Measurements from ENCODE around the gene TMEM266. TPM values are rescaled to one million over a fixed set of nuclear protein-coding genes. Genes with fewer than 3 reads are reported as not detected.

TMEM266 gene
- total and polyA plus RNA-seq, 2 experiments from 2014 or later, result 0.42 to 5.0 TPM

DNA sequence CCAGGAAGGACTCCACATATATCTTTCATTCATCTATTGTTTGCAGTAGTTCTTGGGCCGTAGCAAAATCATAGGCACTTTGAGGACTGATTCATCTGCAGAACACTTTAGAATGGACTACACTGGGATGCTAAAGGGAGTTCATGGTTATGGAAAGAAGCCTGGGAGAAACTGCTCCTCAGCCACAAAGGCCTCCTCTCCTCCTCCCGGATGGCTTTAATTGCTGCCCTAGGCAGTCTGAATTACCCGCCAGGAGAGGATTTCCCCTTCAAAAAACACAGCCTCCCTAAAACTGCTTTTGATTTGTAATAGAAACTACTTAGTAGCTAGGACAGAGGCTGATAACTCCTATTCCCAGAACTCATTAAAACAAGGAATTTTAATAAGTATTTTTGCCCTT, 4.6 kb downstream of the TMEM266 start:
- Mint-ChIP-seq H3K27ac (no peak overlapping the region), H3K27me3 (ENCODE audit: insufficient read depth, low read depth, poor library complexity) (peaks cover 11% of the 10 kb centered on the region), H3K36me3 (ENCODE audit: low read depth) (no peaks in the 10 kb centered on the region), H3K9me3 (no peaks in the 10 kb centered on the region), H3K4me3 (no peak overlapping the region), H3K4me1 (peaks cover 43% of the 10 kb centered on the region)
- H3K27me3 ChIP-seq (ENCODE audit: insufficient read depth), result peaks cover 16% of the 10 kb centered on the region
- H3K9me2 ChIP-seq (ENCODE audit: insufficient read depth), result no peaks in the 10 kb centered on the region
- no peak overlapping the region for H2AFZ ChIP-seq
- H3K4me2 ChIP-seq, result 0 out of 2 replicates have a peak overlapping the region, but pooled peaks have one; percentile 11
- TF ChIP-seq ZNF331 (CRISPR knock-in tag; IDR thresholded peaks at IDR 0.05; ENCODE audit: low read depth) (no peak), CREB1 (CRISPR knock-in tag; IDR thresholded peaks at IDR 0.05; ENCODE audit: low read depth) (no peak), EZH2phosphoT487 (IDR thresholded peaks at IDR 0.05; ENCODE audit: unreplicated experiment) (no peak)
- TF ChIP-seq, protein P1, sequence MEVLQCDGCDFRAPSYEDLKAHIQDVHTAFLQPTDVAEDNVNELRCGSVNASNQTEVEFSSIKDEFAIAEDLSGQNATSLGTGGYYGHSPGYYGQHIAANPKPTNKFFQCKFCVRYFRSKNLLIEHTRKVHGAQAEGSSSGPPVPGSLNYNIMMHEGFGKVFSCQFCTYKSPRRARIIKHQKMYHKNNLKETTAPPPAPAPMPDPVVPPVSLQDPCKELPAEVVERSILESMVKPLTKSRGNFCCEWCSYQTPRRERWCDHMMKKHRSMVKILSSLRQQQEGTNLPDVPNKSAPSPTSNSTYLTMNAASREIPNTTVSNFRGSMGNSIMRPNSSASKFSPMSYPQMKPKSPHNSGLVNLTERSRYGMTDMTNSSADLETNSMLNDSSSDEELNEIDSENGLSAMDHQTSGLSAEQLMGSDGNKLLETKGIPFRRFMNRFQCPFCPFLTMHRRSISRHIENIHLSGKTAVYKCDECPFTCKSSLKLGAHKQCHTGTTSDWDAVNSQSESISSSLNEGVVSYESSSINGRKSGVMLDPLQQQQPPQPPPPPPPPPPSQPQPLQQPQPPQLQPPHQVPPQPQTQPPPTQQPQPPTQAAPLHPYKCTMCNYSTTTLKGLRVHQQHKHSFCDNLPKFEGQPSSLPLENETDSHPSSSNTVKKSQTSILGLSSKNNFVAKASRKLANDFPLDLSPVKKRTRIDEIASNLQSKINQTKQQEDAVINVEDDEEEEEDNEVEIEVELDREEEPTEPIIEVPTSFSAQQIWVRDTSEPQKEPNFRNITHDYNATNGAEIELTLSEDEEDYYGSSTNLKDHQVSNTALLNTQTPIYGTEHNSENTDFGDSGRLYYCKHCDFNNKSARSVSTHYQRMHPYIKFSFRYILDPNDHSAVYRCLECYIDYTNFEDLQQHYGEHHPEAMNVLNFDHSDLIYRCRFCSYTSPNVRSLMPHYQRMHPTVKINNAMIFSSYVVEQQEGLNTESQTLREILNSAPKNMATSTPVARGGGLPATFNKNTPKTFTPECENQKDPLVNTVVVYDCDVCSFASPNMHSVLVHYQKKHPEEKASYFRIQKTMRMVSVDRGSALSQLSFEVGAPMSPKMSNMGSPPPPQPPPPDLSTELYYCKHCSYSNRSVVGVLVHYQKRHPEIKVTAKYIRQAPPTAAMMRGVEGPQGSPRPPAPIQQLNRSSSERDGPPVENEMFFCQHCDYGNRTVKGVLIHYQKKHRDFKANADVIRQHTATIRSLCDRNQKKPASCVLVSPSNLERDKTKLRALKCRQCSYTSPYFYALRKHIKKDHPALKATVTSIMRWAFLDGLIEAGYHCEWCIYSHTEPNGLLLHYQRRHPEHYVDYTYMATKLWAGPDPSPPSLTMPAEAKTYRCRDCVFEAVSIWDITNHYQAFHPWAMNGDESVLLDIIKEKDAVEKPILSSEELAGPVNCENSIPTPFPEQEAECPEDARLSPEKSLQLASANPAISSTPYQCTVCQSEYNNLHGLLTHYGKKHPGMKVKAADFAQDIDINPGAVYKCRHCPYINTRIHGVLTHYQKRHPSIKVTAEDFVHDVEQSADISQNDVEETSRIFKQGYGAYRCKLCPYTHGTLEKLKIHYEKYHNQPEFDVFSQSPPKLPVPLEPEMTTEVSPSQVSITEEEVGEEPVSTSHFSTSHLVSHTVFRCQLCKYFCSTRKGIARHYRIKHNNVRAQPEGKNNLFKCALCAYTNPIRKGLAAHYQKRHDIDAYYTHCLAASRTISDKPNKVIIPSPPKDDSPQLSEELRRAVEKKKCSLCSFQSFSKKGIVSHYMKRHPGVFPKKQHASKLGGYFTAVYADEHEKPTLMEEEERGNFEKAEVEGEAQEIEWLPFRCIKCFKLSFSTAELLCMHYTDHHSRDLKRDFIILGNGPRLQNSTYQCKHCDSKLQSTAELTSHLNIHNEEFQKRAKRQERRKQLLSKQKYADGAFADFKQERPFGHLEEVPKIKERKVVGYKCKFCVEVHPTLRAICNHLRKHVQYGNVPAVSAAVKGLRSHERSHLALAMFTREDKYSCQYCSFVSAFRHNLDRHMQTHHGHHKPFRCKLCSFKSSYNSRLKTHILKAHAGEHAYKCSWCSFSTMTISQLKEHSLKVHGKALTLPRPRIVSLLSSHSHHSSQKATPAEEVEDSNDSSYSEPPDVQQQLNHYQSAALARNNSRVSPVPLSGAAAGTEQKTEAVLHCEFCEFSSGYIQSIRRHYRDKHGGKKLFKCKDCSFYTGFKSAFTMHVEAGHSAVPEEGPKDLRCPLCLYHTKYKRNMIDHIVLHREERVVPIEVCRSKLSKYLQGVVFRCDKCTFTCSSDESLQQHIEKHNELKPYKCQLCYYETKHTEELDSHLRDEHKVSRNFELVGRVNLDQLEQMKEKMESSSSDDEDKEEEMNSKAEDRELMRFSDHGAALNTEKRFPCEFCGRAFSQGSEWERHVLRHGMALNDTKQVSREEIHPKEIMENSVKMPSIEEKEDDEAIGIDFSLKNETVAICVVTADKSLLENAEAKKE (CRISPR knock-in tag; IDR thresholded peaks at IDR 0.05), result peak; percentile 93
- no peak overlapping the region for H3K4me3 ChIP-seq
- ATAC-seq (no peak), DNase-seq (ENCODE audit: low spot score) (no peak)
- no peaks in the 10 kb centered on the region for H4K20me1 ChIP-seq (replicated peaks; ENCODE audit: insufficient read depth)
- peaks cover 38% of the 10 kb centered on the region for H3K4me1 ChIP-seq (ENCODE audit: insufficient read depth)
- no peak overlapping the region; the same call in 1 of the 2 replicates for H3K27ac ChIP-seq (ENCODE audit: low read depth)
- no peaks in the 10 kb centered on the region for H3K79me2 ChIP-seq (replicated peaks; ENCODE audit: insufficient read depth)
- H3F3A ChIP-seq (replicated peaks; ENCODE audit: low read depth), result no peaks in the 10 kb centered on the region
- no peaks in the 10 kb centered on the region for H3K36me3 ChIP-seq (ENCODE audit: insufficient read depth)

DNA sequence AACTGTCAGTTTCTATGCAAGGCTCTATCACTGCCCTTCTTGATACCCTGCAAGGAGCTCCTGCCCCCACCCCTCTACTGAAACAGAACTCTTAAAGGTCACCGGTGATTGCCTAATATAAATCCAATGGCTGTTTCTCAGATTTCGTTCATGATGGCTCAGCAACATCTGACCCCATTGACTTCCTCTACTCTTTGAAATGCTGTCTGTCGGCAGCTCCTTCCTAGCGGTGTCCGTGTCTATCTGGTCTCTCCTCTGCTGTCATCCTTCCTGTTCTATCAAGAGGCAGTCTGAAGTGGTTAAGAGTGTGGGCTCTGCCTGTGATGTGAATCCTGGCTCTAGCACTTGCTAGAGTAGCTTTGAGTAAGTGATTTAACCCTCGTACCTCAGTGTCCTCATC, 5.5 kb downstream of the TMEM266 start:
- H3K4me1 Mint-ChIP-seq, result peaks cover 43% of the 10 kb centered on the region
- H3K27ac Mint-ChIP-seq, result no peak overlapping the region
- no peaks in the 10 kb centered on the region for H3K36me3 ChIP-seq (ENCODE audit: insufficient read depth)
- peaks cover 14% of the 10 kb centered on the region for H3K27me3 ChIP-seq (ENCODE audit: insufficient read depth)
- H3K79me2 ChIP-seq (replicated peaks; ENCODE audit: insufficient read depth), result no peaks in the 10 kb centered on the region
- peak overlapping the region; percentile 76; the same call in 1 of the 2 replicates for H2AFZ ChIP-seq
- H3K4me3 ChIP-seq, result no peak overlapping the region
- H3K9me3 Mint-ChIP-seq, result no peaks in the 10 kb centered on the region
- peaks cover 37% of the 10 kb centered on the region for H3K4me1 ChIP-seq (ENCODE audit: insufficient read depth)
- H3K9me2 ChIP-seq (ENCODE audit: insufficient read depth), result no peaks in the 10 kb centered on the region
- no peak overlapping the region for H3K27ac ChIP-seq (ENCODE audit: low read depth)
- ATAC-seq (peak; percentile 47), DNase-seq (ENCODE audit: low spot score) (no peak)
- no peaks in the 10 kb centered on the region for H4K20me1 ChIP-seq (replicated peaks; ENCODE audit: insufficient read depth)
- no peak overlapping the region for H3K4me3 Mint-ChIP-seq
- H3K36me3 Mint-ChIP-seq (ENCODE audit: low read depth), result no peaks in the 10 kb centered on the region
- peaks cover 11% of the 10 kb centered on the region for H3K27me3 Mint-ChIP-seq (ENCODE audit: insufficient read depth, low read depth, poor library complexity)
- no peak overlapping the region for H3K4me2 ChIP-seq
- H3F3A ChIP-seq (replicated peaks; ENCODE audit: low read depth), result no peaks in the 10 kb centered on the region
- TF ChIP-seq, protein P2, sequence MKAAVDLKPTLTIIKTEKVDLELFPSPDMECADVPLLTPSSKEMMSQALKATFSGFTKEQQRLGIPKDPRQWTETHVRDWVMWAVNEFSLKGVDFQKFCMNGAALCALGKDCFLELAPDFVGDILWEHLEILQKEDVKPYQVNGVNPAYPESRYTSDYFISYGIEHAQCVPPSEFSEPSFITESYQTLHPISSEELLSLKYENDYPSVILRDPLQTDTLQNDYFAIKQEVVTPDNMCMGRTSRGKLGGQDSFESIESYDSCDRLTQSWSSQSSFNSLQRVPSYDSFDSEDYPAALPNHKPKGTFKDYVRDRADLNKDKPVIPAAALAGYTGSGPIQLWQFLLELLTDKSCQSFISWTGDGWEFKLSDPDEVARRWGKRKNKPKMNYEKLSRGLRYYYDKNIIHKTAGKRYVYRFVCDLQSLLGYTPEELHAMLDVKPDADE (IDR thresholded peaks at IDR 0.05), result no peak
- TF ChIP-seq POLR2AphosphoS5 (IDR thresholded peaks at IDR 0.05; ENCODE audit: low read depth) (no peak), ZNF331 (CRISPR knock-in tag; IDR thresholded peaks at IDR 0.05; ENCODE audit: low read depth) (no peak), EZH2 (IDR thresholded peaks at IDR 0.05; ENCODE audit: low read depth, unreplicated experiment) (no peak), STAT1 (IDR thresholded peaks at IDR 0.05; ENCODE audit: unreplicated experiment) (no peak), NANOG (IDR thresholded peaks at IDR 0.05; ENCODE audit: borderline replicate concordance) (no peak), ZNF114 (CRISPR knock-in tag; IDR thresholded peaks at IDR 0.05) (no peak), JUNB (IDR thresholded peaks at IDR 0.05; ENCODE audit: unreplicated experiment) (no peak)
- TF ChIP-seq, protein P3, sequence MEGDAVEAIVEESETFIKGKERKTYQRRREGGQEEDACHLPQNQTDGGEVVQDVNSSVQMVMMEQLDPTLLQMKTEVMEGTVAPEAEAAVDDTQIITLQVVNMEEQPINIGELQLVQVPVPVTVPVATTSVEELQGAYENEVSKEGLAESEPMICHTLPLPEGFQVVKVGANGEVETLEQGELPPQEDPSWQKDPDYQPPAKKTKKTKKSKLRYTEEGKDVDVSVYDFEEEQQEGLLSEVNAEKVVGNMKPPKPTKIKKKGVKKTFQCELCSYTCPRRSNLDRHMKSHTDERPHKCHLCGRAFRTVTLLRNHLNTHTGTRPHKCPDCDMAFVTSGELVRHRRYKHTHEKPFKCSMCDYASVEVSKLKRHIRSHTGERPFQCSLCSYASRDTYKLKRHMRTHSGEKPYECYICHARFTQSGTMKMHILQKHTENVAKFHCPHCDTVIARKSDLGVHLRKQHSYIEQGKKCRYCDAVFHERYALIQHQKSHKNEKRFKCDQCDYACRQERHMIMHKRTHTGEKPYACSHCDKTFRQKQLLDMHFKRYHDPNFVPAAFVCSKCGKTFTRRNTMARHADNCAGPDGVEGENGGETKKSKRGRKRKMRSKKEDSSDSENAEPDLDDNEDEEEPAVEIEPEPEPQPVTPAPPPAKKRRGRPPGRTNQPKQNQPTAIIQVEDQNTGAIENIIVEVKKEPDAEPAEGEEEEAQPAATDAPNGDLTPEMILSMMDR (conservative IDR thresholded peaks at IDR 0.05; ENCODE audit: low read depth in 2 of 2), result no peak

Measured in GM23338 (cell line).